H9 (cell line): ENCODE data around the gene WDR53. TPM values are rescaled to one million over a fixed set of nuclear protein-coding genes. Genes with fewer than 3 reads are reported as not detected.
A peak's percentile ranks its signal among the peaks of the same experiment; 100 is the strongest.

Experiments
- DNase-seq: peaks from one replicate; pipeline ENCODE4 v3.0.0-alpha.2; 2017
- H2AFZ ChIP-seq: one replicate; pipeline ENCODE4 v1.6.1; 2013; ENCODE audit warnings: mild to moderate bottlenecking, low read length, control low read depth, moderate library complexity
- H2AK5ac ChIP-seq: 2 replicates; pipeline ENCODE4 v1.6.1; 2013; ENCODE audit warnings: low read length, control low read depth, mixed read lengths; ENCODE audit not compliant: insufficient read length
- H2BK120ac ChIP-seq: one replicate; pipeline ENCODE4 v1.6.1; 2013; ENCODE audit warnings: low read depth, mild to moderate bottlenecking, low read length, control low read depth, inconsistent platforms; ENCODE audit not compliant: poor library complexity, severe bottlenecking
- H2BK12ac ChIP-seq: 2 replicates; pipeline ENCODE4 v1.6.1; 2013; ENCODE audit warnings: low read length, control low read depth, mixed read lengths, low read depth; ENCODE audit not compliant: insufficient read length
- H2BK15ac ChIP-seq: 2 replicates; pipeline ENCODE4 v1.6.1; 2013; ENCODE audit warnings: low read depth, low read length, control low read depth
- H2BK20ac ChIP-seq: one replicate; pipeline ENCODE4 v1.6.1; 2013; ENCODE audit warnings: low read depth, mild to moderate bottlenecking, low read length, control low read depth, inconsistent platforms; ENCODE audit not compliant: poor library complexity, severe bottlenecking
- H2BK5ac ChIP-seq: 2 replicates; pipeline ENCODE4 v1.6.1; 2013; ENCODE audit warnings: low read length, control low read depth, mixed read lengths; ENCODE audit not compliant: insufficient read length
- H3K14ac ChIP-seq: 2 replicates; pipeline ENCODE4 v1.6.1; 2013; ENCODE audit warnings: low read length, control low read depth; ENCODE audit not compliant: insufficient read depth
- H3K18ac ChIP-seq: 2 replicates; pipeline ENCODE4 v1.6.1; 2013; ENCODE audit warnings: low read depth, mild to moderate bottlenecking, mixed read lengths, low read length, control low read depth; ENCODE audit not compliant: insufficient read length
- H3K23ac ChIP-seq: 2 replicates; pipeline ENCODE4 v1.6.1; 2013; ENCODE audit warnings: low read length, control low read depth, mixed read lengths, low read depth; ENCODE audit not compliant: insufficient read length
- H3K23me2 ChIP-seq: 2 replicates; pipeline ENCODE4 v1.6.1; 2013; ENCODE audit warnings: low read depth, mild to moderate bottlenecking, mixed read lengths, low read length, control low read depth; ENCODE audit not compliant: insufficient read length, poor library complexity, severe bottlenecking
- H3K27ac ChIP-seq: 2 replicates; pipeline ENCODE4 v1.5.1; 2013; ENCODE audit warnings: low read length, control low read depth, mixed read lengths, low read depth; ENCODE audit not compliant: insufficient read length
- H3K27me3 ChIP-seq: 2 replicates; pipeline ENCODE4 v1.6.1; 2013; ENCODE audit warnings: low read length, control low read depth, inconsistent platforms; ENCODE audit not compliant: insufficient read depth
- H3K4ac ChIP-seq: 2 replicates; pipeline ENCODE4 v1.6.1; 2013; ENCODE audit warnings: low read depth, mild to moderate bottlenecking, control low read depth, inconsistent platforms, low read length, moderate library complexity
- H3K4me1 ChIP-seq: 2 replicates; pipeline ENCODE4 v1.6.1; 2013; ENCODE audit warnings: low read length, control low read depth, inconsistent platforms; ENCODE audit not compliant: insufficient read depth
- H3K4me2 ChIP-seq: 2 replicates; pipeline ENCODE4 v1.6.1; 2013; ENCODE audit warnings: low read length, control low read depth, mixed read lengths; ENCODE audit not compliant: insufficient read length, insufficient read depth
- H3K56ac ChIP-seq: 2 replicates; pipeline ENCODE4 v1.6.1; 2013; ENCODE audit warnings: low read depth, mild to moderate bottlenecking, mixed read lengths, low read length, control low read depth; ENCODE audit not compliant: insufficient read length
- H3K79me1 ChIP-seq: 2 replicates; pipeline ENCODE4 v1.6.1; 2013; ENCODE audit warnings: low read depth, mild to moderate bottlenecking, moderate library complexity, low read length, control low read depth, inconsistent platforms; ENCODE audit not compliant: insufficient read depth, poor library complexity, severe bottlenecking
- H3K79me2 ChIP-seq: 2 replicates; pipeline ENCODE4 v1.6.1; 2013; ENCODE audit warnings: low read length, control low read depth, inconsistent platforms; ENCODE audit not compliant: insufficient read depth
- H3K9ac ChIP-seq: 2 replicates; pipeline ENCODE4 v1.6.1; 2013; ENCODE audit warnings: low read length, control low read depth, mixed read lengths; ENCODE audit not compliant: insufficient read length; ENCODE audit errors: extremely low read depth
- H3K9me3 ChIP-seq: one replicate; pipeline ENCODE4 v1.6.1; 2013; ENCODE audit warnings: low read depth, low read length, inconsistent platforms; ENCODE audit not compliant: control insufficient read depth
- H3T11ph ChIP-seq: one replicate; pipeline ENCODE4 v1.6.1; 2013; ENCODE audit warnings: mild to moderate bottlenecking, low read length, control low read depth, inconsistent platforms
- H4K20me1 ChIP-seq: one replicate; pipeline ENCODE4 v1.6.1; 2013; ENCODE audit not compliant: control insufficient read depth, insufficient read length, insufficient read depth
- H4K5ac ChIP-seq: 2 replicates; pipeline ENCODE4 v1.6.1; 2013; ENCODE audit warnings: low read depth, mild to moderate bottlenecking, mixed read lengths, low read length, control low read depth; ENCODE audit not compliant: insufficient read length
- H4K8ac ChIP-seq: replicated peaks from 2 replicates; pipeline ENCODE4 v1.6.1; 2013; ENCODE audit warnings: low read length, control low read depth, mixed read lengths, low read depth; ENCODE audit not compliant: insufficient read length
- H4K91ac ChIP-seq: 2 replicates; pipeline ENCODE4 v1.6.1; 2013; ENCODE audit warnings: low read depth, mild to moderate bottlenecking, moderate library complexity, mixed read lengths, low read length, control low read depth; ENCODE audit not compliant: insufficient read length
- H3K27ac Mint-ChIP-seq, 3 experiments: 2 replicates in 2 of 3; 3 replicates in 1 of 3; pipeline ENCODE4 v1.8.0; 2020 to 2021; ENCODE audit warnings: mixed read lengths in 3 of 3, mild to moderate bottlenecking in 1 of 3, moderate library complexity in 1 of 3
- H3K27me3 Mint-ChIP-seq: 2 replicates; pipeline ENCODE4 v1.8.0; 2021; ENCODE audit warnings: low read depth, mild to moderate bottlenecking, moderate library complexity, mixed read lengths
- H3K36me3 Mint-ChIP-seq, 3 experiments: 2 replicates in 2 of 3; 3 replicates in 1 of 3; pipeline ENCODE4 v1.8.0; 2020 to 2021; ENCODE audit warnings: low read depth in 3 of 3, mixed read lengths in 3 of 3; ENCODE audit not compliant: insufficient read depth in 1 of 3
- H3K4me1 Mint-ChIP-seq, 2 experiments: 2 replicates each; pipeline ENCODE4 v1.8.0; 2020; ENCODE audit warnings: mixed read lengths in 2 of 2
- H3K4me3 Mint-ChIP-seq, 2 experiments: 2 replicates in 1 of 2; 3 replicates in 1 of 2; pipeline ENCODE4 v1.8.0; 2020 to 2021; ENCODE audit warnings: mild to moderate bottlenecking in 2 of 2, mixed read lengths in 2 of 2, moderate library complexity in 1 of 2
- H3K9me3 Mint-ChIP-seq, 2 experiments: 2 replicates in 1 of 2; 3 replicates in 1 of 2; pipeline ENCODE4 v1.8.0; 2020; ENCODE audit warnings: mild to moderate bottlenecking in 2 of 2, mixed read lengths in 2 of 2, moderate library complexity in 1 of 2
- WGBS: extraction: QIAGEN DNeasy Blood & Tissue Kit; methylation state at CpG from one replicate; pipeline ENCODE4 v1.1.7; 2013; ENCODE audit warnings: missing lambda C conversion rate, low lambda C conversion rate, mixed read lengths; ENCODE audit not compliant: insufficient read length; ENCODE audit errors: extremely low coverage; 5-methylcytosine and 5-hydroxymethylcytosine counted together
- total RNA-seq: library from RNA; stranded (reverse); gene quantifications from 2 replicates; pipeline ENCODE4 v1.2.1, GENCODE V29; 2021
- TF ChIP-seq, protein P1 (sequence below): fragments of 200-600 bp; sonication (generic); conservative IDR thresholded peaks from 3 replicates; pipeline ENCODE4 v1.8.0; 2021; ENCODE audit warnings: antibody characterized with exemption, mild to moderate bottlenecking

Gene WDR53
- total RNA-seq, 1 experiment from 2014 or later: 21.2 TPM

DNA sequence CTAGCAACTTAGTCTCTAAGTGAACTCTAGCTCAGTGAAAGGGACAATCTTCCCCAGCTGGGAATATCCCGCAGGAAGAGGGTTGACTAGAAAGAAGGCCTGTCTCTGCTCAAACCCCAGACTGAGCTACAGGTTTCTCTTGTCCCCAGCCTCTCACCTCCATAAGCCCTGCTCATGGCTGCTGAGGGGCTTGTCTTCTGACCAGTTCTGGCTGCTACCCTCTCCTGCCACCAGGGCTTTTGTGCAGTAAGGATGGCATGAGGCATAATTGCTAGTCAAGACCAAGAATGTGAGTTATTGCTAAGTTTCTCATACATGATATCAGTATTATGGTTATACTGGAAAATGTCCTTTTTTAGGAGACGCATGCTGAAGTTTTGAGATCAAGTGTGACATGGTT, 21.3 kb downstream of the WDR53 start:
- H3K79me2 ChIP-seq: no peaks in the 10 kb centered on the region
- no peak overlapping the region for H2BK20ac ChIP-seq
- no peak for DNase-seq
- H3K4ac ChIP-seq: no peak overlapping the region
- no peak overlapping the region for H3K23ac ChIP-seq
- H2AK5ac ChIP-seq: no peak overlapping the region
- no peaks in the 10 kb centered on the region for H4K20me1 ChIP-seq
- peaks cover 13 to 24% (median 21%) of the 10 kb centered on the region in 3 experiments for H3K36me3 Mint-ChIP-seq
- H4K8ac ChIP-seq: no peak overlapping the region
- no peak overlapping the region for H3K14ac ChIP-seq
- no peaks in the 10 kb centered on the region for H3K23me2 ChIP-seq
- no peak overlapping the region for H3K4me2 ChIP-seq
- no peaks in the 10 kb centered on the region for H3K27me3 ChIP-seq
- no peaks in the 10 kb centered on the region for H3K79me1 ChIP-seq
- H3K27me3 Mint-ChIP-seq: peaks cover 9% of the 10 kb centered on the region
- no peak overlapping the region for H4K5ac ChIP-seq
- no peak overlapping the region for H2BK120ac ChIP-seq
- H4K91ac ChIP-seq: no peak overlapping the region
- no peak overlapping the region for H2BK12ac ChIP-seq
- no peak overlapping the region for H2AFZ ChIP-seq
- no peak overlapping the region for H2BK15ac ChIP-seq
- TF ChIP-seq, protein P1, sequence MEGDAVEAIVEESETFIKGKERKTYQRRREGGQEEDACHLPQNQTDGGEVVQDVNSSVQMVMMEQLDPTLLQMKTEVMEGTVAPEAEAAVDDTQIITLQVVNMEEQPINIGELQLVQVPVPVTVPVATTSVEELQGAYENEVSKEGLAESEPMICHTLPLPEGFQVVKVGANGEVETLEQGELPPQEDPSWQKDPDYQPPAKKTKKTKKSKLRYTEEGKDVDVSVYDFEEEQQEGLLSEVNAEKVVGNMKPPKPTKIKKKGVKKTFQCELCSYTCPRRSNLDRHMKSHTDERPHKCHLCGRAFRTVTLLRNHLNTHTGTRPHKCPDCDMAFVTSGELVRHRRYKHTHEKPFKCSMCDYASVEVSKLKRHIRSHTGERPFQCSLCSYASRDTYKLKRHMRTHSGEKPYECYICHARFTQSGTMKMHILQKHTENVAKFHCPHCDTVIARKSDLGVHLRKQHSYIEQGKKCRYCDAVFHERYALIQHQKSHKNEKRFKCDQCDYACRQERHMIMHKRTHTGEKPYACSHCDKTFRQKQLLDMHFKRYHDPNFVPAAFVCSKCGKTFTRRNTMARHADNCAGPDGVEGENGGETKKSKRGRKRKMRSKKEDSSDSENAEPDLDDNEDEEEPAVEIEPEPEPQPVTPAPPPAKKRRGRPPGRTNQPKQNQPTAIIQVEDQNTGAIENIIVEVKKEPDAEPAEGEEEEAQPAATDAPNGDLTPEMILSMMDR: 0 out of 3 replicates have a peak, but pooled peaks have one; percentile 13
- no CpG with 5 or more reads among the region's 2 CpGs for WGBS
- no peak overlapping the region for H3K9ac ChIP-seq
- no peak overlapping the region for H2BK5ac ChIP-seq
- H3T11ph ChIP-seq: no peak overlapping the region
- H3K9me3 ChIP-seq: no peaks in the 10 kb centered on the region
- no peak overlapping the region for H3K18ac ChIP-seq
- no peak overlapping the region for H3K56ac ChIP-seq
- H3K27ac Mint-ChIP-seq: no peak overlapping the region
- H3K27ac ChIP-seq: no peak overlapping the region
- H3K4me1 ChIP-seq: no peaks in the 10 kb centered on the region
- H3K9me3 Mint-ChIP-seq: peaks cover 48 to 51% of the 10 kb centered on the region in 2 experiments
- H3K4me1 Mint-ChIP-seq: no peaks in the 10 kb centered on the region
- no peak overlapping the region for H3K4me3 Mint-ChIP-seq
